GM12864 (cell line): ENCODE results near the gene ERCC2.
"Not testable (repeated sequence)": the region's sequence is repeated elsewhere in the genome, so short reads cannot be mapped to it uniquely, and the experiment has no call there.

Experiments used
- DNase-seq: peaks from one replicate; pipeline ENCODE4 v3.0.0-alpha.2; 2011; ENCODE audit warnings: low read depth
- H3K4me3 ChIP-seq: 2 replicates; pipeline ENCODE4 v1.5.1; 2011; ENCODE audit warnings: mild to moderate bottlenecking, low read depth, low read length, control low read depth
- CTCF ChIP-seq: IDR thresholded peaks from 2 replicates; pipeline ENCODE4 v1.5.1; 2011; ENCODE audit warnings: low read depth, mild to moderate bottlenecking, moderate library complexity, low read length, control low read depth, inconsistent platforms; ENCODE audit errors: missing control alignments

Gene ERCC2

GRCh38 chr19:45322311-45322710, 48.1 kb downstream of the ERCC2 start:
- no peak overlapping the region for H3K4me3 ChIP-seq
- no peak for TF ChIP-seq CTCF
- no peak for DNase-seq

- H3K4me3 ChIP-seq, result no peak overlapping the region
- no peak for TF ChIP-seq CTCF
- DNase-seq, result no peak
These were observed 48.5 kb downstream of the ERCC2 start for GRCh38 chr19:45321848-45322247.

- H3K4me3 ChIP-seq, result no peak overlapping the region
- DNase-seq, result no peak
- TF ChIP-seq CTCF, result no peak
These were observed 49.2 kb downstream of the ERCC2 start for GRCh38 chr19:45320997-45321775.

GRCh38 chr19:45315304-45315703, 55.1 kb downstream of the ERCC2 start:
- no peak overlapping the region for H3K4me3 ChIP-seq
- DNase-seq, result no peak
- TF ChIP-seq CTCF, result no peak

GRCh38 chr19:45314708-45315245, 55.6 kb downstream of the ERCC2 start:
- no peak for DNase-seq
- no peak for TF ChIP-seq CTCF
- H3K4me3 ChIP-seq, result no peak overlapping the region

- H3K4me3 ChIP-seq, DNase-seq: not testable (repeated sequence)
These were observed 58.1 kb downstream of the ERCC2 start for GRCh38 chr19:45312285-45312684.

- H3K4me3 ChIP-seq, result no peak overlapping the region
- no peak for DNase-seq
- TF ChIP-seq CTCF, result no peak
These were observed 58.8 kb downstream of the ERCC2 start for GRCh38 chr19:45311621-45312020.

GRCh38 chr19:45309322-45309721, 61.1 kb downstream of the ERCC2 start:
- not testable (repeated sequence) for H3K4me3 ChIP-seq, DNase-seq
